CD4-positive, alpha-beta T cell (primary cell): Measurements from ENCODE around the gene POFUT1. TPM values are rescaled to one million over a fixed set of nuclear protein-coding genes. Genes with fewer than 3 reads are reported as not detected.
"Not testable (repeated sequence)": the region's sequence is repeated elsewhere in the genome, so short reads cannot be mapped to it uniquely, and the experiment has no call there.

Source experiments
- ATAC-seq: fragments of 200-7000 bp; cut with Tn5 transposase; one replicate; pipeline ENCODE4 v1.10.0; 2022; ENCODE audit warnings: mild to moderate bottlenecking; ENCODE audit not compliant: poor library complexity
- CTCF ChIA-PET: fragments of 350-600 bp; sonication (Branson Sonifier 250); formaldehyde crosslinking; loops from one replicate; lab custom pipeline; 2021; ENCODE audit warnings: antibody characterized with exemption, inconsistent platforms; lab: Charles Lee
- POLR2A ChIA-PET: fragments of 350-600 bp; sonication (Branson Sonifier 250); formaldehyde crosslinking; loops from one replicate; lab custom pipeline; 2021; ENCODE audit warnings: antibody characterized with exemption, inconsistent platforms; lab: Charles Lee
- DNase-seq, 14 experiments: peaks; one replicate each; pipeline ENCODE4 v3.0.0-alpha.2; 2013 to 2020; ENCODE audit warnings: mixed read lengths in 2 of 14
- H3K27ac ChIP-seq, 2 donors: one replicate each; pipeline versions ENCODE4 v1.5.1 to v1.7.0; 2013; ENCODE audit warnings: low read length in 2 of 2, low read depth in 1 of 2, mild to moderate bottlenecking in 1 of 2
- H3K27me3 ChIP-seq, 2 experiments: 1 replicate in 1 of 2; 2 replicates in 1 of 2; pipeline versions ENCODE4 v1.6.1 to v1.7.0; 2013; ENCODE audit warnings: low read length in 2 of 2, control low read depth in 1 of 2, mild to moderate bottlenecking in 1 of 2, moderate library complexity in 1 of 2; ENCODE audit not compliant: insufficient read depth in 2 of 2, control insufficient read depth in 1 of 2
- H3K36me3 ChIP-seq: one replicate; pipeline ENCODE4 v1.6.1; 2013; ENCODE audit warnings: low read length, control low read depth; ENCODE audit not compliant: insufficient read depth
- H3K4me1 ChIP-seq: one replicate; pipeline ENCODE4 v1.6.1; 2013; ENCODE audit warnings: low read length, control low read depth; ENCODE audit not compliant: insufficient read depth
- H3K4me3 ChIP-seq: one replicate; pipeline ENCODE4 v1.5.1; 2013; ENCODE audit warnings: mild to moderate bottlenecking, low read length, moderate library complexity
- H3K9me3 ChIP-seq, 2 experiments: 1 replicate in 1 of 2; 2 replicates in 1 of 2; pipeline versions ENCODE4 v1.6.1 to v1.7.0; 2013; ENCODE audit warnings: low read length in 2 of 2, mild to moderate bottlenecking in 2 of 2, control low read depth in 1 of 2, moderate library complexity in 1 of 2; ENCODE audit not compliant: control insufficient read depth in 1 of 2, insufficient read depth in 1 of 2
- H3K27ac Mint-ChIP-seq: one replicate; pipeline ENCODE4 v1.8.0; 2020; ENCODE audit warnings: mixed read lengths
- H3K27me3 Mint-ChIP-seq: one replicate; pipeline ENCODE4 v1.8.0; 2021; ENCODE audit warnings: mixed read lengths
- H3K36me3 Mint-ChIP-seq: one replicate; pipeline ENCODE4 v1.8.0; 2021; ENCODE audit warnings: low read depth, mixed read lengths
- H3K4me1 Mint-ChIP-seq: one replicate; pipeline ENCODE4 v1.8.0; 2021; ENCODE audit warnings: low read depth, mixed read lengths
- H3K4me3 Mint-ChIP-seq: one replicate; pipeline ENCODE4 v1.8.0; 2020; ENCODE audit warnings: mild to moderate bottlenecking, mixed read lengths
- H3K9me3 Mint-ChIP-seq: one replicate; pipeline ENCODE4 v1.8.0; 2020; ENCODE audit warnings: mixed read lengths
- CTCF ChIP-seq: fragments of 200-600 bp; IDR thresholded peaks from one replicate; pipeline ENCODE4 v1.8.0; 2022; ENCODE audit warnings: antibody characterized with exemption, mild to moderate bottlenecking
- intact Hi-C, 2 experiments: fragments of 100-400 bp; cut with DNase I in 1 of 2; cut with micrococcal nuclease in 1 of 2; formaldehyde crosslinking; loops; one replicate each; pipeline versions ENCODE4 v1.15.1 to v1.9.0; 2023 to 2025; cut with DNase I, micrococcal nuclease
- total RNA-seq, 174 experiments: library from RNA in 2 of 174; stranded (reverse) in 2 of 174; gene quantifications; one replicate each; pipeline ENCODE4 v1.2.3 and lab custom pipeline; 2021 to 2026

Gene POFUT1
- total RNA-seq, 2 experiments from 2014 or later = 7.5 to 8.8 TPM

GRCh38 chr20:32167552-32167951 lies 40.1 kb upstream of the POFUT1 start:
- Mint-ChIP-seq H3K4me3 (no peak overlapping the region), H3K9me3 (no peaks in the 10 kb centered on the region), H3K27ac (no peak overlapping the region), H3K27me3 (no peaks in the 10 kb centered on the region), H3K36me3 (peaks cover 50% of the 10 kb centered on the region), H3K4me1 (no peaks in the 10 kb centered on the region)
- no peak overlapping the region for H3K4me3 ChIP-seq
- DNase-seq (no peak), ATAC-seq (no peak)
- POLR2A ChIA-PET = no interaction called here
- no peaks in the 10 kb centered on the region for H3K27me3 ChIP-seq
- CTCF ChIA-PET = no interaction called here
- no peak overlapping the region for H3K27ac ChIP-seq
- H3K9me3 ChIP-seq = no peaks in the 10 kb centered on the region
- H3K36me3 ChIP-seq = peaks cover 31% of the 10 kb centered on the region
- no peaks in the 10 kb centered on the region for H3K4me1 ChIP-seq
- TF ChIP-seq CTCF = no peak
- intact Hi-C loops = no loop called here

GRCh38 chr20:32168184-32168910 lies 39.3 kb upstream of the POFUT1 start:
- Mint-ChIP-seq H3K4me1 (no peaks in the 10 kb centered on the region), H3K9me3 (no peaks in the 10 kb centered on the region), H3K27me3 (no peaks in the 10 kb centered on the region), H3K4me3 (no peak overlapping the region), H3K27ac (no peak overlapping the region), H3K36me3 (peaks cover 44% of the 10 kb centered on the region)
- intact Hi-C loops = no loop called here
- CTCF ChIA-PET = no interaction called here
- Histone ChIP-seq H3K27ac (no peak overlapping the region), H3K27me3 (no peaks in the 10 kb centered on the region), H3K4me3 (no peak overlapping the region), H3K4me1 (no peaks in the 10 kb centered on the region), H3K9me3 (no peaks in the 10 kb centered on the region), H3K36me3 (peaks cover 28% of the 10 kb centered on the region)
- DNase-seq (no peak), ATAC-seq (no peak)
- TF ChIP-seq CTCF = no peak
- POLR2A ChIA-PET = no interaction called here

- H3K4me3 ChIP-seq, intact Hi-C loops, H3K27me3 Mint-ChIP-seq, ATAC-seq, CTCF ChIA-PET, H3K4me1 ChIP-seq, H3K27me3 ChIP-seq, H3K27ac ChIP-seq, H3K36me3 ChIP-seq, H3K4me3 Mint-ChIP-seq, H3K9me3 Mint-ChIP-seq, DNase-seq, H3K27ac Mint-ChIP-seq, H3K36me3 Mint-ChIP-seq, H3K4me1 Mint-ChIP-seq, H3K9me3 ChIP-seq, POLR2A ChIA-PET: not testable (repeated sequence)
Observed at GRCh38 chr20:32177696-32178095, 30.0 kb upstream of the POFUT1 start.

- Histone ChIP-seq H3K36me3 (no peaks in the 10 kb centered on the region), H3K4me3 (no peak overlapping the region), H3K27ac (no peak overlapping the region), H3K4me1 (no peaks in the 10 kb centered on the region), H3K9me3 (no peaks in the 10 kb centered on the region), H3K27me3 (no peaks in the 10 kb centered on the region)
- no peak overlapping the region for H3K27ac Mint-ChIP-seq
- H3K36me3 Mint-ChIP-seq = no peaks in the 10 kb centered on the region
- no peaks in the 10 kb centered on the region for H3K27me3 Mint-ChIP-seq
- no peak for ATAC-seq
- DNase-seq = no peak
- TF ChIP-seq CTCF = no peak
- intact Hi-C loops = no loop called here
- no peak overlapping the region for H3K4me3 Mint-ChIP-seq
- no peaks in the 10 kb centered on the region for H3K9me3 Mint-ChIP-seq
- POLR2A ChIA-PET = no interaction called here
- no peaks in the 10 kb centered on the region for H3K4me1 Mint-ChIP-seq
- CTCF ChIA-PET = no interaction called here
Observed at GRCh38 chr20:32179515-32179914, 28.2 kb upstream of the POFUT1 start.
